ENCODE measurements around the gene PSMD1.

DNA sequence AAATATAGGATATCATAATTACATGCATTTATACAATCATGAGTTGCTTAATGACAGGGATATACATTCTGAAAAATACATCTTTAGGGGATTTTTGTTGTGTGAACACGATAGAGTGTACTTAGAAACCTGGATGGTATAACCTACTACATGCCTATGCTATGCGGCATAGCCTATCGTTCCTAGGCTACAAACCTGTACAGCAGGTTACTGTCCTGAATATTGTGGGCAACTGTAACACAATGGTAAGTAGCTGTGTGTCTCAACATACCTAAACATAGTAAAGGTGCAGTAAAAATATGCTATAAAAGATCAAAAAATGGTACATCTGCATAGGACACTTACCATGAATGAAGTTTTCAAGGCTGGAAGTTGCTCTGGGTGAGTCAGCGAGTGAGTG is 12.9 kb upstream of the PSMD1 start:
- TF ChIP-seq EZH2phosphoT487 (IDR thresholded peaks at IDR 0.05; ENCODE audit: insufficient read depth, low read depth) (no peak), EZH2 (IDR thresholded peaks at IDR 0.05; ENCODE audit: insufficient read depth, poor library complexity, severe bottlenecking) (no peak)

Measured in GM23248 (cell line).